ENCODE results near the gene AVEN. TPM values are rescaled to one million over a fixed set of nuclear protein-coding genes. Genes with fewer than 3 reads are reported as not detected.

Gene AVEN
- total and polyA plus RNA-seq, 2 donors (not counting 3 experiments of a cell fraction or from before 2014, with no cell fraction given), result 7.7 to 23.3 TPM

- no peak for TF ChIP-seq EZH2 (IDR thresholded peaks at IDR 0.05; ENCODE audit: borderline replicate concordance, low read depth, low read length, severe bottlenecking)
- TF ChIP-seq POLR2AphosphoS5 (IDR thresholded peaks at IDR 0.05; ENCODE audit: insufficient read depth, low read depth, low read length), result no peak
- no peak for TF ChIP-seq FOS (IDR thresholded peaks at IDR 0.05; ENCODE audit: borderline replicate concordance, insufficient read depth, low read length)
- no peak for TF ChIP-seq POLR2A (IDR thresholded peaks at IDR 0.05; ENCODE audit: low read depth, low read length)
- no peak for TF ChIP-seq GATA2 (IDR thresholded peaks at IDR 0.05; ENCODE audit: insufficient read depth, insufficient read length, low read depth, low read length)
- TF ChIP-seq JUN (IDR thresholded peaks at IDR 0.05; ENCODE audit: borderline replicate concordance, insufficient read depth, insufficient read length, low read depth), result no peak
- TF ChIP-seq MAX (IDR thresholded peaks at IDR 0.05; ENCODE audit: insufficient read depth, insufficient read length), result no peak
- TF ChIP-seq MYC (IDR thresholded peaks at IDR 0.05; ENCODE audit: low read depth, low read length), result no peak
- intact Hi-C loops (cut with micrococcal nuclease), result no loop called here
Observed at GRCh38 chr15:34059946-34060345, 20.9 kb upstream of the AVEN start.

More at GRCh38 chr15:34059946-34060345, 20.9 kb upstream of the AVEN start:
- no peaks in the 10 kb centered on the region for H3K27me3 ChIP-seq (ENCODE audit: control insufficient read depth in 2 of 2, insufficient read depth in 2 of 2, low read length in 2 of 2)
- H3K27ac ChIP-seq (ENCODE audit: insufficient read depth, low read depth, low read length), result no peak overlapping the region
- H3K4me2 ChIP-seq (ENCODE audit: insufficient read depth, low read length), result no peak overlapping the region
- peaks cover 9% of the 10 kb centered on the region for H3K4me1 ChIP-seq (ENCODE audit: control insufficient read depth, extremely low read depth, insufficient read depth, low read length)
- H3K9ac ChIP-seq (replicated peaks; ENCODE audit: extremely low read depth, insufficient read depth, low read length), result no peak overlapping the region
- no peaks in the 10 kb centered on the region for H3K79me2 ChIP-seq (ENCODE audit: control insufficient read depth, insufficient read depth, low read length)
- dilution Hi-C loops (cut with MboI; ENCODE audit: extremely low pct_ligation_motif_present, low sequenced_read_pairs), result no loop called here
- ChIA-PET CTCF (interaction anchor here (0.6 to 6.3 kb wide), 5 partner anchors 14 to 528 kb away, joined by 4 to 67 read pairs (median 5); partner anchors contain the start of genes AVEN and KATNBL1), POLR2A (interaction anchor here (0.6 kb wide), 1 partner anchor 22 kb away, joined by 3 read pairs; no protein-coding TSS in a partner anchor)
- no peak for FAIRE-seq
- DNase-seq (ENCODE audit: low read depth, low spot score), result no peak
- H3K9me1 ChIP-seq (replicated peaks; ENCODE audit: control insufficient read depth, extremely low read depth, insufficient read depth, low read length), result no peaks in the 10 kb centered on the region
- no peak overlapping the region for H3K4me3 ChIP-seq (replicated peaks in 1 of 3; ENCODE audit: insufficient read depth in 1 of 3, low read depth in 1 of 3, low read length in 3 of 3)
- H3K36me3 ChIP-seq (ENCODE audit: control insufficient read depth in 2 of 2, extremely low read depth in 1 of 2, insufficient read depth in 2 of 2, low read length in 2 of 2), result no peaks in the 10 kb centered on the region
- no TSS peak for BruUV-seq (replicated peaks)
- no peak overlapping the region for H2AFZ ChIP-seq (ENCODE audit: low read depth, low read length)
- no peaks in the 10 kb centered on the region for H4K20me1 ChIP-seq (replicated peaks; ENCODE audit: control insufficient read depth, extremely low read depth, insufficient read depth, low read length)
- H3K9me3 ChIP-seq (replicated peaks; ENCODE audit: control insufficient read depth, insufficient read depth, low read length), result no peaks in the 10 kb centered on the region

Measured in endothelial cell of umbilical vein (primary cell).